HFFc6 (cell line): ENCODE results near the gene LSS. TPM values are rescaled to one million over a fixed set of nuclear protein-coding genes. Genes with fewer than 3 reads are reported as not detected.

Source experiments
- DNase-seq: peaks from one replicate; pipeline ENCODE4 v3.0.0-alpha.2; 2018
- H3K27ac Mint-ChIP-seq: 2 replicates; pipeline ENCODE4 v1.8.0; 2020; ENCODE audit warnings: mild to moderate bottlenecking, mixed read lengths
- H3K27me3 Mint-ChIP-seq: 2 replicates; pipeline ENCODE4 v1.8.0; 2021; ENCODE audit warnings: mild to moderate bottlenecking, moderate library complexity, mixed read lengths; ENCODE audit not compliant: insufficient read depth
- H3K36me3 Mint-ChIP-seq: 2 replicates; pipeline ENCODE4 v1.8.0; 2021; ENCODE audit warnings: low read depth, mixed read lengths
- H3K4me1 Mint-ChIP-seq: 2 replicates; pipeline ENCODE4 v1.8.0; 2020; ENCODE audit warnings: low read depth, mixed read lengths
- H3K4me3 Mint-ChIP-seq: 2 replicates; pipeline ENCODE4 v1.8.0; 2020; ENCODE audit warnings: mild to moderate bottlenecking, moderate library complexity, mixed read lengths
- H3K9me3 Mint-ChIP-seq: 2 replicates; pipeline ENCODE4 v1.8.0; 2020; ENCODE audit warnings: mild to moderate bottlenecking, mixed read lengths
- CTCF ChIP-seq: fragments of 200-600 bp; sonication (generic); IDR thresholded peaks from 2 replicates; pipeline ENCODE4 v1.5.0; 2021; ENCODE audit warnings: antibody characterized with exemption, mild to moderate bottlenecking
- total RNA-seq, 6 experiments: library from RNA; stranded (reverse); fragmentation: NEBNext Ultra II Directional; extraction: Animal tissue kit (Norgen Biotek cat#: 25700); gene quantifications; 2 replicates in 1 of 6; 3 replicates in 5 of 6; pipeline ENCODE4 v1.2.3, GENCODE V29; 2021

LSS gene
- total RNA-seq, 6 experiments from 2014 or later, result 47.9 to 61.3 (median 50.6) TPM

- Mint-ChIP-seq H3K27me3 (no peaks in the 10 kb centered on the region), H3K36me3 (peaks cover 1% of the 10 kb centered on the region; the same call in 1 of the 2 replicates), H3K9me3 (no peaks in the 10 kb centered on the region), H3K4me1 (no peaks in the 10 kb centered on the region), H3K4me3 (no peak overlapping the region), H3K27ac (no peak overlapping the region)
- TF ChIP-seq CTCF, result no peak
- no peak for DNase-seq
Observed at GRCh38 chr21:46212721-46213484, 15.7 kb downstream of the LSS start.

- Mint-ChIP-seq H3K27me3 (no peaks in the 10 kb centered on the region), H3K4me3 (no peak overlapping the region), H3K4me1 (no peaks in the 10 kb centered on the region), H3K36me3 (peaks cover 5% of the 10 kb centered on the region; the same call in 1 of the 2 replicates), H3K9me3 (no peaks in the 10 kb centered on the region), H3K27ac (peak overlapping the region; percentile 9; the same call in 1 of the 2 replicates)
- TF ChIP-seq CTCF, result no peak
- DNase-seq, result no peak
Observed at GRCh38 chr21:46211786-46212720, 16.5 kb downstream of the LSS start.

DNA sequence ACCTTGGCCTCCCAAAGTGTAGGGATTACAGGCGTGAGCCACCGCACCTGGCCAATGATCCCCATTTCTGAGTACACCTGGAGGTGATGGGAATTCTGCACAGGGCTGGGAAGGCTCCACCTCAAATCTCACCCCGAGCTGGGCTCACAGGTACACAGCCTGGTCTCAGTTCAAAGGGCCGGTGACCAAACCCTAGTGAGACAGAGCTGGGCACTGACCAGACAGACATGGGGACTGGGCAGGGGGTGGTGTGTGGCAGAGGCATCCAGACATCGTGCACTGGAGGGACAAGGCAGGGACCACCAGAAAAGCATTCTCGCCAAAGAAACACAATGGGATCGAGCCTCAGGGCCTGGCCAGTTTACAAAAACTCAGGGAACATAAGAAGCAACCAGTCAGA, 17.2 kb downstream of the LSS start:
- Mint-ChIP-seq H3K27ac (peak overlapping the region; percentile 9; the same call in 1 of the 2 replicates), H3K9me3 (no peaks in the 10 kb centered on the region), H3K36me3 (peaks cover 5% of the 10 kb centered on the region; the same call in 1 of the 2 replicates), H3K4me1 (no peaks in the 10 kb centered on the region), H3K4me3 (no peak overlapping the region), H3K27me3 (no peaks in the 10 kb centered on the region)
- TF ChIP-seq CTCF, result no peak
- DNase-seq, result no peak

- H3K9me3 Mint-ChIP-seq, result no peaks in the 10 kb centered on the region
- TF ChIP-seq CTCF, result peak; percentile 32; the same call in 1 of the 2 replicates
- no peaks in the 10 kb centered on the region for H3K4me1 Mint-ChIP-seq
- H3K27ac Mint-ChIP-seq, result no peak overlapping the region
- DNase-seq, result no peak
- H3K4me3 Mint-ChIP-seq, result no peak overlapping the region
- no peaks in the 10 kb centered on the region for H3K27me3 Mint-ChIP-seq
- H3K36me3 Mint-ChIP-seq, result peaks cover 9% of the 10 kb centered on the region; the same call in 1 of the 2 replicates
Observed at GRCh38 chr21:46210378-46211136, 18.0 kb downstream of the LSS start.
